ENCODE data around the gene STXBP1.

GRCh38 chr9:127667906-127668305, 55.8 kb downstream of the STXBP1 start:
- TF ChIP-seq CTCF (IDR thresholded peaks at IDR 0.05; ENCODE audit: low read depth, low read length, poor library complexity, severe bottlenecking), result no peak
- TF ChIP-seq EZH2phosphoT487 (IDR thresholded peaks at IDR 0.05; ENCODE audit: borderline replicate concordance, low read length), result no peak
